ENCODE measurements around the gene CGB1. TPM values are rescaled to one million over a fixed set of nuclear protein-coding genes. Genes with fewer than 3 reads are reported as not detected.
A peak's percentile ranks its signal among the peaks of the same experiment; 100 is the strongest.

Gene CGB1
- total and polyA plus RNA-seq, 10 of the 15 experiments (the other 5 are each of a cell fraction or from before 2014, with no cell fraction given): not detected

GRCh38 chr19:48986211-48986610 lies 50.5 kb downstream of the CGB1 start:
- FAIRE-seq (no peak), DNase-seq (ENCODE audit: low read depth, low spot score) (no peak), ATAC-seq (no peak)
- no peak overlapping the region for H2AFZ ChIP-seq (ENCODE audit: control insufficient read depth, low read depth, low read length)
- TF ChIP-seq DPF2 (IDR thresholded peaks at IDR 0.05): no peak
- no peak for TF ChIP-seq TBL1XR1 (IDR thresholded peaks at IDR 0.05; ENCODE audit: low read depth, low read length)
- peak; percentile 55; the same call in 1 of the 2 replicates for TF ChIP-seq SPI1 (IDR thresholded peaks at IDR 0.05; ENCODE audit: borderline replicate concordance, insufficient read depth, low read depth, low read length)
- peak; percentile 51; the same call in 1 of the 2 replicates for TF ChIP-seq HCFC1 (IDR thresholded peaks at IDR 0.05; ENCODE audit: low read length)
- TF ChIP-seq IRF5 (IDR thresholded peaks at IDR 0.05; ENCODE audit: borderline replicate concordance): no peak
- TF ChIP-seq SIX5 (IDR thresholded peaks at IDR 0.05; ENCODE audit: low read depth, low read length, severe bottlenecking): peak; percentile 43
- no peak overlapping the region for H3K9ac ChIP-seq (ENCODE audit: control insufficient read depth, insufficient read depth, low read length)
- H3K4me3 ChIP-seq: no peak overlapping the region
- H3K79me2 ChIP-seq (ENCODE audit: control insufficient read depth, insufficient read depth, low read length): peaks cover 10% of the 10 kb centered on the region
- H3K27ac ChIP-seq (ENCODE audit: control insufficient read depth, insufficient read depth): no peak overlapping the region
- CTCF ChIA-PET: interaction anchor here (1.1 to 2.1 kb wide), 2 partner anchors 12 to 14 kb away, joined by 3 to 11 read pairs; no protein-coding TSS in a partner anchor
- no peak overlapping the region for H3K4me2 ChIP-seq (ENCODE audit: control insufficient read depth, insufficient read depth)
- RAD21 ChIA-PET (ENCODE audit: unreplicated experiment): no interaction called here
- SMC1A ChIA-PET (ENCODE audit: uncharacterized antibody, unreplicated experiment): no interaction called here
- no peaks in the 10 kb centered on the region for H3K9me3 ChIP-seq (replicated peaks; ENCODE audit: control insufficient read depth, insufficient read depth, low read length)
- in situ Hi-C loops (cut with MboI): no loop called here
- no peaks in the 10 kb centered on the region for H3K27me3 ChIP-seq (replicated peaks in 1 of 2; ENCODE audit: control insufficient read depth in 2 of 2, insufficient read depth in 2 of 2, low read length in 1 of 2)
- POLR2A ChIA-PET: interaction anchor here (0.6 kb wide), 1 partner anchor 12 kb away, joined by 4 read pairs; no protein-coding TSS in a partner anchor
- H4K20me1 ChIP-seq (ENCODE audit: control insufficient read depth, insufficient read depth): no peaks in the 10 kb centered on the region
- 93% methylated on average over 2 of the region's 3 CpGs for WGBS (ENCODE audit: insufficient coverage, insufficient replicate concordance, low lambda C conversion rate, missing lambda C conversion rate)
- H3K4me1 ChIP-seq (ENCODE audit: control insufficient read depth, insufficient read depth, low read length): peaks cover 3% of the 10 kb centered on the region
- intact Hi-C loops (cut with micrococcal nuclease; ENCODE audit: unreplicated experiment): no loop called here
- BruUV-seq (replicated peaks): no TSS peak
- H3K36me3 ChIP-seq (ENCODE audit: control insufficient read depth in 2 of 2, insufficient read depth in 2 of 2, low read length in 1 of 2): peaks cover 4 to 27% of the 10 kb centered on the region in 2 experiments; a peak in 3 of 4 replicates

- no peak for TF ChIP-seq ZNF592 (IDR thresholded peaks at IDR 0.05)
- no peak for TF ChIP-seq SREBF1 (IDR thresholded peaks at IDR 0.05; ENCODE audit: low read length)
- no peak for TF ChIP-seq IRF3 (IDR thresholded peaks at IDR 0.05)
- intact Hi-C loops (cut with micrococcal nuclease; ENCODE audit: unreplicated experiment): no loop called here
- ATAC-seq (no peak), DNase-seq (ENCODE audit: low read depth, low spot score) (no peak), FAIRE-seq (no peak)
- WGBS (ENCODE audit: insufficient coverage, insufficient replicate concordance, low lambda C conversion rate, missing lambda C conversion rate): 94% methylated on average over 13 of the region's 13 CpGs
- Histone ChIP-seq H3K27ac (ENCODE audit: control insufficient read depth, insufficient read depth) (no peak overlapping the region), H4K20me1 (ENCODE audit: control insufficient read depth, insufficient read depth) (no peaks in the 10 kb centered on the region), H3K4me2 (ENCODE audit: control insufficient read depth, insufficient read depth) (no peak overlapping the region), H3K9me3 (replicated peaks; ENCODE audit: control insufficient read depth, insufficient read depth, low read length) (no peaks in the 10 kb centered on the region), H3K4me1 (ENCODE audit: control insufficient read depth, insufficient read depth, low read length) (peaks cover 3% of the 10 kb centered on the region), H3K27me3 (replicated peaks in 1 of 2; ENCODE audit: control insufficient read depth in 2 of 2, insufficient read depth in 2 of 2, low read length in 1 of 2) (no peaks in the 10 kb centered on the region), H3K79me2 (ENCODE audit: control insufficient read depth, insufficient read depth, low read length) (peaks cover 6% of the 10 kb centered on the region), H3K9ac (ENCODE audit: control insufficient read depth, insufficient read depth, low read length) (no peak overlapping the region), H2AFZ (ENCODE audit: control insufficient read depth, low read depth, low read length) (no peak overlapping the region), H3K36me3 (ENCODE audit: control insufficient read depth in 2 of 2, insufficient read depth in 2 of 2, low read length in 1 of 2) (peaks cover 4 to 27% of the 10 kb centered on the region in 2 experiments; a peak in 3 of 4 replicates), H3K4me3 (no peak overlapping the region)
- in situ Hi-C loops (cut with MboI): no loop called here
- ChIA-PET RAD21 (ENCODE audit: unreplicated experiment) (no interaction called here), CTCF (interaction anchor here (1.4 to 2.1 kb wide), 2 partner anchors 14 to 198 kb away, joined by 3 to 11 read pairs; no protein-coding TSS in a partner anchor), SMC1A (ENCODE audit: uncharacterized antibody, unreplicated experiment) (no interaction called here), POLR2A (interaction anchor here (0.6 kb wide), 1 partner anchor 12 kb away, joined by 4 read pairs; no protein-coding TSS in a partner anchor)
- no TSS peak for BruUV-seq (replicated peaks)
These were observed 51.0 kb downstream of the CGB1 start for GRCh38 chr19:48985711-48986110.
